ENCODE measurements around the gene FUNDC2.
"Not testable (repeated sequence)": the region's sequence is repeated elsewhere in the genome, so short reads cannot be mapped to it uniquely, and the experiment has no call there.

Gene FUNDC2

GRCh38 chrX:155026727-155027508 lies at the start of gene FUNDC2:
Gene FUNDC2 (plus strand): TSS chrX:155026844. CDS start chrX:155026939, 95 bp downstream.
- DNase-seq = peak; percentile 84
- in situ Hi-C loops (cut with HindIII; ENCODE audit: low pct_ligation_motif_present, low pct_unique_long_range_greater_than_20kb, low sequenced_read_pairs) = no loop called here

- DNase-seq = no peak
- in situ Hi-C loops (cut with HindIII; ENCODE audit: low pct_ligation_motif_present, low pct_unique_long_range_greater_than_20kb, low sequenced_read_pairs) = no loop called here
Observed at GRCh38 chrX:154979629-154980028, 47.0 kb upstream of the FUNDC2 start.

GRCh38 chrX:154980330-154981115 lies 46.1 kb upstream of the FUNDC2 start:
- peak; percentile 55 for DNase-seq
- in situ Hi-C loops (cut with HindIII; ENCODE audit: low pct_ligation_motif_present, low pct_unique_long_range_greater_than_20kb, low sequenced_read_pairs) = no loop called here

- in situ Hi-C loops (cut with HindIII; ENCODE audit: low pct_ligation_motif_present, low pct_unique_long_range_greater_than_20kb, low sequenced_read_pairs) = no loop called here
- DNase-seq = no peak
Observed at GRCh38 chrX:154981116-154981411, 45.6 kb upstream of the FUNDC2 start.

GRCh38 chrX:154986826-154987575 lies 39.6 kb upstream of the FUNDC2 start:
- DNase-seq = peak; percentile 12
- in situ Hi-C loops (cut with HindIII; ENCODE audit: low pct_ligation_motif_present, low pct_unique_long_range_greater_than_20kb, low sequenced_read_pairs) = no loop called here

GRCh38 chrX:154987940-154988339 lies 38.7 kb upstream of the FUNDC2 start:
- no peak for DNase-seq
- in situ Hi-C loops (cut with HindIII; ENCODE audit: low pct_ligation_motif_present, low pct_unique_long_range_greater_than_20kb, low sequenced_read_pairs) = no loop called here

GRCh38 chrX:154988719-154989118 lies 37.9 kb upstream of the FUNDC2 start:
- DNase-seq = no peak
- in situ Hi-C loops (cut with HindIII; ENCODE audit: low pct_ligation_motif_present, low pct_unique_long_range_greater_than_20kb, low sequenced_read_pairs) = no loop called here

GRCh38 chrX:154990496-154990895 lies 36.1 kb upstream of the FUNDC2 start:
- no peak for DNase-seq
- in situ Hi-C loops (cut with HindIII; ENCODE audit: low pct_ligation_motif_present, low pct_unique_long_range_greater_than_20kb, low sequenced_read_pairs) = no loop called here

GRCh38 chrX:154991039-154991438 lies 35.6 kb upstream of the FUNDC2 start:
- in situ Hi-C loops (cut with HindIII; ENCODE audit: low pct_ligation_motif_present, low pct_unique_long_range_greater_than_20kb, low sequenced_read_pairs) = no loop called here
- DNase-seq = no peak

- in situ Hi-C loops (cut with HindIII; ENCODE audit: low pct_ligation_motif_present, low pct_unique_long_range_greater_than_20kb, low sequenced_read_pairs) = no loop called here
- no peak for DNase-seq
Observed at GRCh38 chrX:154991476-154991875, 35.2 kb upstream of the FUNDC2 start.

- in situ Hi-C loops (cut with HindIII; ENCODE audit: low pct_ligation_motif_present, low pct_unique_long_range_greater_than_20kb, low sequenced_read_pairs) = no loop called here
- DNase-seq = no peak
Observed at GRCh38 chrX:154998204-154998880, 28.3 kb upstream of the FUNDC2 start.

GRCh38 chrX:155000841-155001240 lies 25.8 kb upstream of the FUNDC2 start:
- DNase-seq = no peak
- in situ Hi-C loops (cut with HindIII; ENCODE audit: low pct_ligation_motif_present, low pct_unique_long_range_greater_than_20kb, low sequenced_read_pairs) = no loop called here

GRCh38 chrX:155001873-155002272 lies 24.8 kb upstream of the FUNDC2 start:
- DNase-seq = no peak
- in situ Hi-C loops (cut with HindIII; ENCODE audit: low pct_ligation_motif_present, low pct_unique_long_range_greater_than_20kb, low sequenced_read_pairs) = no loop called here

- DNase-seq = no peak
- in situ Hi-C loops (cut with HindIII; ENCODE audit: low pct_ligation_motif_present, low pct_unique_long_range_greater_than_20kb, low sequenced_read_pairs) = no loop called here
Observed at GRCh38 chrX:155005190-155005589, 21.5 kb upstream of the FUNDC2 start.

GRCh38 chrX:155006379-155006778 lies 20.3 kb upstream of the FUNDC2 start:
- DNase-seq; in situ Hi-C loops (cut with HindIII; ENCODE audit: low pct_ligation_motif_present, low pct_unique_long_range_greater_than_20kb, low sequenced_read_pairs): not testable (repeated sequence)

- in situ Hi-C loops (cut with HindIII; ENCODE audit: low pct_ligation_motif_present, low pct_unique_long_range_greater_than_20kb, low sequenced_read_pairs); DNase-seq: not testable (repeated sequence)
Observed at GRCh38 chrX:155006913-155007671, 19.6 kb upstream of the FUNDC2 start.

- DNase-seq = not testable (repeated sequence)
Observed at GRCh38 chrX:155008578-155008977, 18.1 kb upstream of the FUNDC2 start.

GRCh38 chrX:155009994-155010472 lies 16.6 kb upstream of the FUNDC2 start:
- no peak for DNase-seq
- in situ Hi-C loops (cut with HindIII; ENCODE audit: low pct_ligation_motif_present, low pct_unique_long_range_greater_than_20kb, low sequenced_read_pairs) = no loop called here

More at GRCh38 chrX:155008578-155008977, 18.1 kb upstream of the FUNDC2 start:
- in situ Hi-C loops (cut with HindIII; ENCODE audit: low pct_ligation_motif_present, low pct_unique_long_range_greater_than_20kb, low sequenced_read_pairs) = not testable (repeated sequence)
